HG03103 (cell line): ENCODE results near the gene GGT6.
"Not testable (repeated sequence)": the region's sequence is repeated elsewhere in the genome, so short reads cannot be mapped to it uniquely, and the experiment has no call there.

Experiments
- ATAC-seq: cut with Tn5 transposase; IDR thresholded peaks from one replicate; pipeline ENCODE4 v1.9.1; 2021; ENCODE audit warnings: low read depth; ENCODE audit not compliant: unreplicated experiment

The GGT6 gene

GRCh38 chr17:4560421-4560820 is at the start of gene GGT6:
Gene GGT6 (minus strand): TSS chr17:4560577. CDS start chr17:4560521, 56 bp downstream.
- no peak for ATAC-seq

- no peak for ATAC-seq
These were observed 49.8 kb upstream of the GGT6 start for GRCh38 chr17:4610162-4610561.

- ATAC-seq, result no peak
These were observed 49.4 kb upstream of the GGT6 start for GRCh38 chr17:4609761-4610160.

- no peak for ATAC-seq
These were observed 47.4 kb upstream of the GGT6 start for GRCh38 chr17:4607773-4608187.

GRCh38 chr17:4607261-4607741 is 46.9 kb upstream of the GGT6 start:
- ATAC-seq, result no peak

GRCh38 chr17:4605826-4606225 is 45.4 kb upstream of the GGT6 start:
- ATAC-seq, result no peak

- not testable (repeated sequence) for ATAC-seq
These were observed 44.4 kb upstream of the GGT6 start for GRCh38 chr17:4604736-4605135.

- ATAC-seq, result no peak
These were observed 43.8 kb upstream of the GGT6 start for GRCh38 chr17:4604111-4604644.

- ATAC-seq, result no peak
These were observed 41.7 kb upstream of the GGT6 start for GRCh38 chr17:4602041-4602440.

- no peak for ATAC-seq
These were observed 40.9 kb upstream of the GGT6 start for GRCh38 chr17:4601326-4601725.

GRCh38 chr17:4600563-4600962 is 40.2 kb upstream of the GGT6 start:
- no peak for ATAC-seq

GRCh38 chr17:4599505-4600281 is 39.3 kb upstream of the GGT6 start:
- ATAC-seq, result no peak

- no peak for ATAC-seq
These were observed 38.6 kb upstream of the GGT6 start for GRCh38 chr17:4598776-4599504.

GRCh38 chr17:4597975-4598374 is 37.6 kb upstream of the GGT6 start:
- ATAC-seq, result no peak

- no peak for ATAC-seq
These were observed 36.4 kb upstream of the GGT6 start for GRCh38 chr17:4596636-4597380.

- ATAC-seq, result not testable (repeated sequence)
These were observed 35.4 kb upstream of the GGT6 start for GRCh38 chr17:4595685-4596342.

GRCh38 chr17:4594931-4595684 is 34.7 kb upstream of the GGT6 start:
- ATAC-seq, result no peak

- ATAC-seq, result no peak
These were observed 34.0 kb upstream of the GGT6 start for GRCh38 chr17:4594406-4594805.

GRCh38 chr17:4593021-4593421 is 32.6 kb upstream of the GGT6 start:
- no peak for ATAC-seq
